ENCODE measurements around the gene CD72.

DNA sequence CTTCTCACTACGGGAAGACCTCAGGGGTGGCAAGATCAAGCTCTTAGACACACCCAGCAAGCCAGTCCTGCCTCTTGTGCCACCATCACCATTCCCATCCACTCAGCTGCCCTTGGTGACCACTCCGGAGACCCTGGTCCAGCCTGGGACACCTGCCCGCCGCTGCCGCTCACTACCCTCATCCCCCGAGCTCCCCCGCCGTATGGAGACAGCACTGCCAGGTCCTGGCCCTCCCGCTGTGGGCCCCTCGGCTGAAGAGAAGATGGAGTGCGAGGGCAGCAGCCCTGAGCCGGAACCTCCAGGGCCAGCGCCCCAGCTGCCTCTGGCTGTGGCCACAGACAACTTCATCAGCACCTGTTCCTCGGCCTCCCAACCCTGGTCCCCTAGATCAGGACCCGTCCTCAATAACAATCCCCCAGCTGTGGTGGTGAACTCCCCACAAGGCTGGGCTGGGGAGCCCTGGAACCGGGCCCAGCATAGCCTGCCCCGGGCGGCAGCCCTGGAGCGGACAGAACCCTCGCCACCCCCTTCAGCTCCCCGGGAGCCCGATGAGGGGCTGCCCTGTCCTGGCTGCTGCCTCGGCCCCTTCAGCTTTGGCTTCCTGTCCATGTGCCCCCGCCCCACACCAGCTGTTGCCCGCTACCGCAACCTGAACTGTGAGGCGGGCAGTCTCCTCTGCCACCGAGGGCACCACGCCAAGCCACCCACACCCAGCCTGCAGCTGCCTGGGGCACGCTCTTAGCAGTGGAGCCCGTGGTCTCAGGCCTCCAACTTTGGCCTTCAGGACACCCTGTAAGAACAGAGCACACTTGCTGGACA is 9.0 kb downstream of the CD72 start:
- TF ChIP-seq MAFK (IDR thresholded peaks at IDR 0.05; ENCODE audit: partially characterized antibody) (no peak), PBX3 (IDR thresholded peaks at IDR 0.05) (no peak), RFX5 (IDR thresholded peaks at IDR 0.05) (no peak), ZNF302 (CRISPR knock-in tag; IDR thresholded peaks at IDR 0.05) (no peak), CTCF (IDR thresholded peaks at IDR 0.05) (no peak), RARB (CRISPR knock-in tag; IDR thresholded peaks at IDR 0.05) (no peak), ESRRA (IDR thresholded peaks at IDR 0.05; ENCODE audit: borderline replicate concordance, low read length) (no peak), RAD21 (conservative IDR thresholded peaks at IDR 0.05 in 1 of 2, IDR thresholded peaks at IDR 0.05 in 1 of 2) (no peak), SMC3 (IDR thresholded peaks at IDR 0.05) (no peak), POLR2AphosphoS2 (conservative IDR thresholded peaks at IDR 0.05; ENCODE audit: low read length) (no peak), CBX8 (IDR thresholded peaks at IDR 0.05) (no peak)
- TF ChIP-seq, protein P1, sequence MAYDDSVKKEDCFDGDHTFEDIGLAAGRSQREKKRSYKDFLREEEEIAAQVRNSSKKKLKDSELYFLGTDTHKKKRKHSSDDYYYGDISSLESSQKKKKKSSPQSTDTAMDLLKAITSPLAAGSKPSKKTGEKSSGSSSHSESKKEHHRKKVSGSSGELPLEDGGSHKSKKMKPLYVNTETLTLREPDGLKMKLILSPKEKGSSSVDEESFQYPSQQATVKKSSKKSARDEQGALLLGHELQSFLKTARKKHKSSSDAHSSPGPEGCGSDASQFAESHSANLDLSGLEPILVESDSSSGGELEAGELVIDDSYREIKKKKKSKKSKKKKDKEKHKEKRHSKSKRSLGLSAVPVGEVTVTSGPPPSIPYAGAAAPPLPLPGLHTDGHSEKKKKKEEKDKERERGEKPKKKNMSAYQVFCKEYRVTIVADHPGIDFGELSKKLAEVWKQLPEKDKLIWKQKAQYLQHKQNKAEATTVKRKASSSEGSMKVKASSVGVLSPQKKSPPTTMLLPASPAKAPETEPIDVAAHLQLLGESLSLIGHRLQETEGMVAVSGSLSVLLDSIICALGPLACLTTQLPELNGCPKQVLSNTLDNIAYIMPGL (CRISPR knock-in tag; IDR thresholded peaks at IDR 0.05; ENCODE audit: borderline replicate concordance), result no peak
- TF ChIP-seq, protein P2, sequence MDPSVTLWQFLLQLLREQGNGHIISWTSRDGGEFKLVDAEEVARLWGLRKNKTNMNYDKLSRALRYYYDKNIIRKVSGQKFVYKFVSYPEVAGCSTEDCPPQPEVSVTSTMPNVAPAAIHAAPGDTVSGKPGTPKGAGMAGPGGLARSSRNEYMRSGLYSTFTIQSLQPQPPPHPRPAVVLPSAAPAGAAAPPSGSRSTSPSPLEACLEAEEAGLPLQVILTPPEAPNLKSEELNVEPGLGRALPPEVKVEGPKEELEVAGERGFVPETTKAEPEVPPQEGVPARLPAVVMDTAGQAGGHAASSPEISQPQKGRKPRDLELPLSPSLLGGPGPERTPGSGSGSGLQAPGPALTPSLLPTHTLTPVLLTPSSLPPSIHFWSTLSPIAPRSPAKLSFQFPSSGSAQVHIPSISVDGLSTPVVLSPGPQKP (IDR thresholded peaks at IDR 0.05; ENCODE audit: low read depth, low read length), result no peak

Measured in A549 (cell line).